ENCODE measurements around the gene UBE2L5.

Gene UBE2L5

GRCh38 chr13:30463787-30464495 lies 41.6 kb downstream of the UBE2L5 start:
- TF ChIP-seq, protein P1, sequence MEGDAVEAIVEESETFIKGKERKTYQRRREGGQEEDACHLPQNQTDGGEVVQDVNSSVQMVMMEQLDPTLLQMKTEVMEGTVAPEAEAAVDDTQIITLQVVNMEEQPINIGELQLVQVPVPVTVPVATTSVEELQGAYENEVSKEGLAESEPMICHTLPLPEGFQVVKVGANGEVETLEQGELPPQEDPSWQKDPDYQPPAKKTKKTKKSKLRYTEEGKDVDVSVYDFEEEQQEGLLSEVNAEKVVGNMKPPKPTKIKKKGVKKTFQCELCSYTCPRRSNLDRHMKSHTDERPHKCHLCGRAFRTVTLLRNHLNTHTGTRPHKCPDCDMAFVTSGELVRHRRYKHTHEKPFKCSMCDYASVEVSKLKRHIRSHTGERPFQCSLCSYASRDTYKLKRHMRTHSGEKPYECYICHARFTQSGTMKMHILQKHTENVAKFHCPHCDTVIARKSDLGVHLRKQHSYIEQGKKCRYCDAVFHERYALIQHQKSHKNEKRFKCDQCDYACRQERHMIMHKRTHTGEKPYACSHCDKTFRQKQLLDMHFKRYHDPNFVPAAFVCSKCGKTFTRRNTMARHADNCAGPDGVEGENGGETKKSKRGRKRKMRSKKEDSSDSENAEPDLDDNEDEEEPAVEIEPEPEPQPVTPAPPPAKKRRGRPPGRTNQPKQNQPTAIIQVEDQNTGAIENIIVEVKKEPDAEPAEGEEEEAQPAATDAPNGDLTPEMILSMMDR (IDR thresholded peaks at IDR 0.05; ENCODE audit: control insufficient read depth, insufficient read depth, low read depth, low read length, missing control alignments): no peak
- peak overlapping the region; percentile 62 for H3K4me3 ChIP-seq (ENCODE audit: control insufficient read depth, low read depth, low read length)
- no peak for DNase-seq (ENCODE audit: low read depth)

- TF ChIP-seq, protein P1 (IDR thresholded peaks at IDR 0.05; ENCODE audit: control insufficient read depth, insufficient read depth, low read depth, low read length, missing control alignments): no peak
- no peak for DNase-seq (ENCODE audit: low read depth)
- H3K4me3 ChIP-seq (ENCODE audit: control insufficient read depth, low read depth, low read length): peak overlapping the region; percentile 62
Observed at GRCh38 chr13:30464496-30465342, 42.4 kb downstream of the UBE2L5 start.

- no peak for DNase-seq (ENCODE audit: low read depth)
- TF ChIP-seq, protein P1 (IDR thresholded peaks at IDR 0.05; ENCODE audit: control insufficient read depth, insufficient read depth, low read depth, low read length, missing control alignments): no peak
- H3K4me3 ChIP-seq (ENCODE audit: control insufficient read depth, low read depth, low read length): peak overlapping the region; percentile 46
Observed at GRCh38 chr13:30465343-30465592, 43.0 kb downstream of the UBE2L5 start.

DNA sequence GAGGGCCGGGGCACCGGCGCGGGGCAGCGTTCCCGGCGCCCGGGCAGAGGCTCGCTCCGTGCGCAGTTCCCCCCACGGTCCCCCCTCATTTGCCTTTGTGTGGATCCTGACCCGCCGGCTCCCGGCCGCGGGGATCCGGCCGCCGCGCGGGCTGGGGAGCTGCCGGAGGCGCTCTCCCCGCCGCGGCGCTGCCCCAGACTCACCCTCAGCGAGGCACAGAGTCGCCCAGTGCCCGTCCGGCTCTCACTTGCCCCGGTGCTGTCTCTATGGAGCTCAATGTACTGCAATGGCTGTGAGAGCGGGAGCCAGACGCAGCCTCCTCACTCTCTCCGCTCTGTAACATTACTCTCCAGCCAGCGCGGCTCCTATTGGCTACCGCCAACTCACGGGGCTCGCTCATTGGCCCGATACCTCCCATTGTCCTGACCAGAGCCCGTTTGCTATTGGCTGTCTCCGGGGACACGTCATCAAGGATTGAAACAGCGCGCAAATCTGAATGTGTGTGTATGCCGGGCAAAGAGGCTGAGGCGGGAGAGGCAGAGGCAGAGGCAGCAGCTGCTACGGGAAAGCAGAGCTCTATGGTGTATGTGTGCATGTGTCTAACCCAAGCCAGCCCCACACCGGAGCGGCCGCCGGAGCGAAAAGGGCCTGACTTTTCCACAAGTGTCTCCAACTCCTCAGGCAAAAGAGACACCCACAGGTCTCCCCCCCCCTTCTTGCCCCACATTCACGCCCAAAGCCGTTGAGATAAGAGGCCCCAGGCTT lies 43.5 kb downstream of the UBE2L5 start, which contains the start of gene HMGB1:
HMGB1 (minus strand) TSS at position 344 of the 765 bp plus-strand sequence. CDS start 2,256 bp downstream, outside the sequence.
- peak within 1 kb of the TSS; percentile 62 for H3K4me3 ChIP-seq (ENCODE audit: control insufficient read depth, low read depth, low read length)
- TF ChIP-seq, protein P1 (IDR thresholded peaks at IDR 0.05; ENCODE audit: control insufficient read depth, insufficient read depth, low read depth, low read length, missing control alignments): no peak
- peak; percentile 94 for DNase-seq (ENCODE audit: low read depth)

GRCh38 chr13:30466358-30466714 lies 44.0 kb downstream of the UBE2L5 start:
- TF ChIP-seq, protein P1 (IDR thresholded peaks at IDR 0.05; ENCODE audit: control insufficient read depth, insufficient read depth, low read depth, low read length, missing control alignments): no peak
- H3K4me3 ChIP-seq (ENCODE audit: control insufficient read depth, low read depth, low read length): peak overlapping the region; percentile 46
- no peak for DNase-seq (ENCODE audit: low read depth)

- H3K4me3 ChIP-seq (ENCODE audit: control insufficient read depth, low read depth, low read length): no peak overlapping the region
- TF ChIP-seq, protein P1 (IDR thresholded peaks at IDR 0.05; ENCODE audit: control insufficient read depth, insufficient read depth, low read depth, low read length, missing control alignments): no peak
- no peak for DNase-seq (ENCODE audit: low read depth)
Observed at GRCh38 chr13:30466841-30467252, 44.6 kb downstream of the UBE2L5 start.
